NCI-H82 treated with DMSO at 0.1 percent for 48 hours (cell line): ENCODE results near the gene CWC27.

Source experiments
- DNase-seq: peaks from one replicate; lab custom pipeline; 2025; ENCODE audit not compliant: unreplicated experiment; lab: John Stamatoyannopoulos, UW

CWC27 gene

GRCh38 chr5:64971513-64971912 lies 202.8 kb downstream of the CWC27 start:
- no peak for DNase-seq

GRCh38 chr5:64971990-64972389 lies 203.3 kb downstream of the CWC27 start:
- no peak for DNase-seq

- no peak for DNase-seq
These were observed 203.9 kb downstream of the CWC27 start for GRCh38 chr5:64972591-64972990.

GRCh38 chr5:64973215-64973614 lies 204.5 kb downstream of the CWC27 start:
- DNase-seq, result no peak

GRCh38 chr5:64977779-64978178 lies 209.0 kb downstream of the CWC27 start:
- DNase-seq, result no peak

- no peak for DNase-seq
These were observed 209.8 kb downstream of the CWC27 start for GRCh38 chr5:64978546-64978945.

GRCh38 chr5:64979531-64979930 lies 210.8 kb downstream of the CWC27 start:
- no peak for DNase-seq

- no peak for DNase-seq
These were observed 211.4 kb downstream of the CWC27 start for GRCh38 chr5:64980176-64980575.

- no peak for DNase-seq
These were observed 219.0 kb downstream of the CWC27 start for GRCh38 chr5:64987768-64988167.

GRCh38 chr5:65009207-65009606 lies 240.5 kb downstream of the CWC27 start:
- no peak for DNase-seq

- DNase-seq, result no peak
These were observed 242.1 kb downstream of the CWC27 start for GRCh38 chr5:65010841-65011240.

GRCh38 chr5:65012301-65012892 lies 243.7 kb downstream of the CWC27 start:
- peak; percentile 9 for DNase-seq

GRCh38 chr5:65013166-65013565 lies 244.4 kb downstream of the CWC27 start:
- DNase-seq, result no peak

GRCh38 chr5:65014769-65015168 lies 246.0 kb downstream of the CWC27 start:
- no peak for DNase-seq

GRCh38 chr5:65015767-65016166 lies 247.0 kb downstream of the CWC27 start:
- DNase-seq, result peak; percentile 59

- DNase-seq, result no peak
These were observed 248.9 kb downstream of the CWC27 start for GRCh38 chr5:65017636-65018035.

GRCh38 chr5:65018763-65019162 lies 250.0 kb downstream of the CWC27 start:
- no peak for DNase-seq

- DNase-seq, result no peak
These were observed 251.8 kb downstream of the CWC27 start for GRCh38 chr5:65020492-65020891.

GRCh38 chr5:65021527-65022226 lies 252.9 kb downstream of the CWC27 start:
- no peak for DNase-seq

GRCh38 chr5:65022932-65023331 lies 254.2 kb downstream of the CWC27 start:
- no peak for DNase-seq

- DNase-seq, result no peak
These were observed 256.0 kb downstream of the CWC27 start for GRCh38 chr5:65024681-65025080.

GRCh38 chr5:65026816-65027548 lies 258.3 kb downstream of the CWC27 start:
- DNase-seq, result peak; percentile 10
